ENCODE measurements around the gene B4GALT1. TPM values are rescaled to one million over a fixed set of nuclear protein-coding genes. Genes with fewer than 3 reads are reported as not detected.

The B4GALT1 gene
- total RNA-seq, 1 experiment from 2014 or later: 19.1 TPM

- ChIA-PET CTCF (no interaction called here), POLR2A (no interaction called here)
- Mint-ChIP-seq H3K4me3 (no peak overlapping the region), H3K9me3 (no peaks in the 10 kb centered on the region), H3K36me3 (no peaks in the 10 kb centered on the region), H3K27me3 (ENCODE audit: low read depth) (no peaks in the 10 kb centered on the region), H3K27ac (no peak overlapping the region), H3K4me1 (peaks cover 7% of the 10 kb centered on the region)
- ATAC-seq (no peak), DNase-seq (ENCODE audit: low spot score) (no peak)
- no peak for TF ChIP-seq TEAD1 (CRISPR knock-in tag; IDR thresholded peaks at IDR 0.05)
- no peak for TF ChIP-seq GTF2I (CRISPR knock-in tag; conservative IDR thresholded peaks at IDR 0.05)
- no peak for TF ChIP-seq GRHL2 (CRISPR knock-in tag; IDR thresholded peaks at IDR 0.05; ENCODE audit: insufficient replicate concordance, severe bottlenecking)
- no peak for TF ChIP-seq RORB (CRISPR knock-in tag; IDR thresholded peaks at IDR 0.05)
- TF ChIP-seq CREM (CRISPR knock-in tag; IDR thresholded peaks at IDR 0.05): no peak
These were observed 24.6 kb downstream of the B4GALT1 start for GRCh38 chr9:33142535-33142934.

GRCh38 chr9:33140401-33141360 is 26.5 kb downstream of the B4GALT1 start:
- CTCF ChIA-PET: interaction anchor here (0.9 to 1.2 kb wide), 2 partner anchors 29 to 30 kb away, joined by 3 to 5 read pairs; no protein-coding TSS in a partner anchor
- H3K27ac Mint-ChIP-seq: peak overlapping the region; percentile 64
- DNase-seq (ENCODE audit: low spot score): no peak
- H3K4me3 Mint-ChIP-seq: no peak overlapping the region
- POLR2A ChIA-PET: no interaction called here
- no peaks in the 10 kb centered on the region for H3K9me3 Mint-ChIP-seq
- no peak for ATAC-seq
- H3K4me1 Mint-ChIP-seq: peaks cover 7% of the 10 kb centered on the region
- no peaks in the 10 kb centered on the region for H3K27me3 Mint-ChIP-seq (ENCODE audit: low read depth)
- no peak for TF ChIP-seq ZNF219 (CRISPR knock-in tag; IDR thresholded peaks at IDR 0.05; ENCODE audit: borderline replicate concordance)
- no peak for TF ChIP-seq NFE2L1 (CRISPR knock-in tag; IDR thresholded peaks at IDR 0.05)
- no peak for TF ChIP-seq CREM (CRISPR knock-in tag; IDR thresholded peaks at IDR 0.05)
- no peak for TF ChIP-seq MXD4 (CRISPR knock-in tag; IDR thresholded peaks at IDR 0.05; ENCODE audit: borderline replicate concordance)
- TF ChIP-seq NR1H2 (CRISPR knock-in tag; IDR thresholded peaks at IDR 0.05): no peak
- H3K36me3 Mint-ChIP-seq: no peaks in the 10 kb centered on the region

GRCh38 chr9:33139421-33140228 is 27.5 kb downstream of the B4GALT1 start:
- ATAC-seq (peak; percentile 26; the same call in 1 of the 2 replicates), DNase-seq (ENCODE audit: low spot score) (no peak)
- H3K36me3 Mint-ChIP-seq: no peaks in the 10 kb centered on the region
- H3K27ac Mint-ChIP-seq: 0 out of 2 replicates have a peak overlapping the region, but pooled peaks have one; percentile 66
- H3K4me1 Mint-ChIP-seq: peaks cover 7% of the 10 kb centered on the region
- POLR2A ChIA-PET: no interaction called here
- no peak for TF ChIP-seq E2F1 (CRISPR knock-in tag; IDR thresholded peaks at IDR 0.05)
- TF ChIP-seq GABPB1 (CRISPR knock-in tag; IDR thresholded peaks at IDR 0.05): peak; percentile 91
- CTCF ChIA-PET: interaction anchor here (1.2 kb wide), 1 partner anchor 31 kb away, joined by 5 read pairs; no protein-coding TSS in a partner anchor
- no peaks in the 10 kb centered on the region for H3K27me3 Mint-ChIP-seq (ENCODE audit: low read depth)
- H3K4me3 Mint-ChIP-seq: no peak overlapping the region
- H3K9me3 Mint-ChIP-seq: no peaks in the 10 kb centered on the region

GRCh38 chr9:33138768-33139167 is 28.4 kb downstream of the B4GALT1 start:
- ATAC-seq: no peak
- POLR2A ChIA-PET: no interaction called here
- H3K36me3 Mint-ChIP-seq: no peaks in the 10 kb centered on the region
- no peak overlapping the region for H3K27ac Mint-ChIP-seq
- H3K4me1 Mint-ChIP-seq: peaks cover 7% of the 10 kb centered on the region
- TF ChIP-seq TCF7 (CRISPR knock-in tag; IDR thresholded peaks at IDR 0.05; ENCODE audit: low read depth) (no peak), IRF2 (CRISPR knock-in tag; IDR thresholded peaks at IDR 0.05; ENCODE audit: borderline replicate concordance, low read depth) (no peak), RELA (CRISPR knock-in tag; IDR thresholded peaks at IDR 0.05; ENCODE audit: borderline replicate concordance) (no peak), IRF1 (CRISPR knock-in tag; IDR thresholded peaks at IDR 0.05) (no peak), RORB (CRISPR knock-in tag; IDR thresholded peaks at IDR 0.05) (no peak)
- CTCF ChIA-PET: no interaction called here
- DNase-seq (ENCODE audit: low spot score): no peak
- no peaks in the 10 kb centered on the region for H3K9me3 Mint-ChIP-seq
- H3K4me3 Mint-ChIP-seq: no peak overlapping the region
- no peaks in the 10 kb centered on the region for H3K27me3 Mint-ChIP-seq (ENCODE audit: low read depth)

Data from WTC11 (cell line).